GM12801 (cell line): ENCODE results near the gene UBLCP1.

Experiments used
- CTCF ChIP-seq: IDR thresholded peaks from one replicate; pipeline ENCODE4 v1.5.1; 2011; ENCODE audit warnings: control low read depth; ENCODE audit not compliant: insufficient read length; ENCODE audit errors: extremely low read depth

UBLCP1 gene

GRCh38 chr5:159309689-159310433 is 46.8 kb downstream of the UBLCP1 start:
- TF ChIP-seq CTCF, result no peak

- no peak for TF ChIP-seq CTCF
These were observed 47.4 kb downstream of the UBLCP1 start for GRCh38 chr5:159310511-159310910.

GRCh38 chr5:159311063-159311462 is 48.0 kb downstream of the UBLCP1 start:
- TF ChIP-seq CTCF, result no peak

- TF ChIP-seq CTCF, result no peak
These were observed 50.1 kb downstream of the UBLCP1 start for GRCh38 chr5:159313197-159313596.

GRCh38 chr5:159316519-159317383 is 53.7 kb downstream of the UBLCP1 start:
- no peak for TF ChIP-seq CTCF

- TF ChIP-seq CTCF, result no peak
These were observed 54.8 kb downstream of the UBLCP1 start for GRCh38 chr5:159317849-159318248.

GRCh38 chr5:159318448-159318847 is 55.4 kb downstream of the UBLCP1 start:
- no peak for TF ChIP-seq CTCF
